Brain pericyte (primary cell): ENCODE measurements around the gene MCF2L.

ENCODE experiments used
- DNase-seq: peaks from one replicate; pipeline ENCODE4 v3.0.0-alpha.2; 2012; ENCODE audit warnings: low read depth, low spot score

Gene MCF2L

DNA sequence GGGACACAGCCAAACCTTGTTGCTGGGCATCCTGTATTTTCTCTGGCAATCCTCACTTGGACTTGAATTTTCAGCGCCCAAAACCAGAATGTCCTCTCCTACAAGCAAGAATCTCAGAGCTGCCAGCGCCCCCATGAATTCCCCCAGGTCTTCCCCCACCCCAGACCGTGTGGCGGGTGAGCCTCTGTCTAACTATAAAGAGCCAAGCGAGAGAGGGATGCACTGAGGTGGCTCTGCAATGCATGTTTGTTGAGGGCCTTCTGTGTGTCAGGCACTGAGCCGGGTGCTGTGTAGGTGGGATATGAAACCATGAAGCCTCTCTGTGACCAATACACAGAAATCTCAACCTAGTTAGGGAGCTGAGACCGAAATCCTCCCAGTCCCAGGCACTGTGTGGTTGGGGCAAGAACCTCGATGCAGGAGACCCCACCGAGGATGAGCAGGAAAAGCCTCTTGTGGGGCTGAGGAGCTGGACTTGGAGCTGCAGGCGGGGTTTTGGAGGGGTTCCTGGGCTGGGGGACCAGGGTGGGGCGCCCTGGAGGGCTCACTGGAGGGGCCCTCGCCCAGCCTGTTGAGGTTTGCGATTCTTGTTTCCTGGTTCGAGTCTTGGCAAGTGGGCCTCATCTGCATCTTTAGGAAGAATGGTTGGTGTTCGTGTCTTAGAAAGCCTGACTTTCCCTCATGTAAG lies 177.0 kb downstream of the MCF2L start:
- DNase-seq = no peak

- no peak for DNase-seq
Observed at GRCh38 chr13:113146750-113147149, 177.7 kb downstream of the MCF2L start.

GRCh38 chr13:113147206-113147605 lies 178.2 kb downstream of the MCF2L start:
- no peak for DNase-seq

DNA sequence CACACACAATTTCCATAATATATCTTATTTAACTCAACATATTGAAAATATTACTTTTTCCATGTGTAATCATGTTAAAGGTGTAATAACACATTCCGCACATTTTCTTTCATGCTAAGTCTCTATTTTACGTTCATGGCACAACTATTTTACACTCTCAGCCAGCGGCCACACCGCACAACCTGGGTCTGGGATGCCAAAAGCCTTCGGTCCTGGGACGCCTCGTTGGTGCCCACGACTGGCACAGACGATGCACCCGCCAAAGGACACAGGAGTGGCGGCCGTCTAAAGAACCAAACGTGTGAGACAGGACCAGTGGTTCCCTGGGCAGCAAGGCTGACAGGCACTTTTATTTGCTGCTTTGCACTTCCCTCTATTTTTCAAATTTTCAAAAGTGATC lies 179.4 kb downstream of the MCF2L start:
- no peak for DNase-seq

DNA sequence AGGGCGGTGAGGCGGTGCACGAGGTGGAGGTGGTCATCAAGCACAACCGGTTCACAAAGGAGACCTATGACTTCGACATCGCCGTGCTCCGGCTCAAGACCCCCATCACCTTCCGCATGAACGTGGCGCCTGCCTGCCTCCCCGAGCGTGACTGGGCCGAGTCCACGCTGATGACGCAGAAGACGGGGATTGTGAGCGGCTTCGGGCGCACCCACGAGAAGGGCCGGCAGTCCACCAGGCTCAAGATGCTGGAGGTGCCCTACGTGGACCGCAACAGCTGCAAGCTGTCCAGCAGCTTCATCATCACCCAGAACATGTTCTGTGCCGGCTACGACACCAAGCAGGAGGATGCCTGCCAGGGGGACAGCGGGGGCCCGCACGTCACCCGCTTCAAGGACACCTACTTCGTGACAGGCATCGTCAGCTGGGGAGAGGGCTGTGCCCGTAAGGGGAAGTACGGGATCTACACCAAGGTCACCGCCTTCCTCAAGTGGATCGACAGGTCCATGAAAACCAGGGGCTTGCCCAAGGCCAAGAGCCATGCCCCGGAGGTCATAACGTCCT lies 180.0 kb downstream of the MCF2L start:
- DNase-seq = no peak
